Hematopoietic multipotent progenitor cell treated with erythropoietin and hydrocortisone succinate and interleukin-3 and kit ligand, for 17 days (in vitro differentiated cells): ENCODE measurements around the gene TTC33.
"Not testable (repeated sequence)": the region's sequence is repeated elsewhere in the genome, so short reads cannot be mapped to it uniquely, and the experiment has no call there.

ENCODE experiments used
- DNase-seq: peaks from one replicate; pipeline ENCODE4 v3.0.0-alpha.2; 2015; ENCODE audit warnings: low spot score

TTC33 gene

DNA sequence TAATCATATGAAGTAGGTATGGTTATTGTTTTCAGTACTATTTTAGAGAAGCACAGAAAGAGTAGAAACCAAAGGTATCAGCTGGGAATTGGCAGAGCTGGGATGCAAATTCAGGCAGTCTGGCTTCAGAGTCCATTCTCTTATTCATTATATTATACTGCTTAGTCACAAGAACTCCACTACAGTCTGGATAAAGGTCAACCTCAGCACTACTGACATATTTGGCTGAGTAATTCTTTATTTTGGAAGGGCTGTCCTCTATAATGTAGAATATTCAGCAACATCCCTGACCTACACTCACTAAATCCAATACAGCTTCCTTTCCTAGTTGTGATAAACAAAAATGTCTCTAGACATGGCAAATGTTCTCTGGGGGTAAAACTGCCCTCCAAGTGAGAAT, 38.5 kb downstream of the TTC33 start:
- no peak for DNase-seq

DNA sequence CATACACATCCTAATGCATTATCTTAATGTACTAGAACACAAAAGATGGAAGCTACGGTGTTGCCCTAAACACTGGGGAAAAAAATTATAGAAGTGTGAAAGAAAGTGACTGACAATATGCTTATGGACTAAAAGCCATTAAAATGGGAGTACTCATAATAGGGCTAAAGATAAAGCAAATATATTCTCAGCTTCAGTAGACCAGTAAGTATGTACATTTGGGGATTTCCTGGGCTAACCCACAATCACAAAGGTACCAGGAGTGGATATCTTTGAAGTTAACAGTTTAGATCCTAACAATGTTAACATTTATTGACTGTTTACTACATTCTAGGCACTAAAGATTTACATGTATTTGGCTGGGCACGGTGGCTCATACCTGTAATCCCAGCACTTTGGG, 39.2 kb downstream of the TTC33 start:
- DNase-seq: no peak

DNA sequence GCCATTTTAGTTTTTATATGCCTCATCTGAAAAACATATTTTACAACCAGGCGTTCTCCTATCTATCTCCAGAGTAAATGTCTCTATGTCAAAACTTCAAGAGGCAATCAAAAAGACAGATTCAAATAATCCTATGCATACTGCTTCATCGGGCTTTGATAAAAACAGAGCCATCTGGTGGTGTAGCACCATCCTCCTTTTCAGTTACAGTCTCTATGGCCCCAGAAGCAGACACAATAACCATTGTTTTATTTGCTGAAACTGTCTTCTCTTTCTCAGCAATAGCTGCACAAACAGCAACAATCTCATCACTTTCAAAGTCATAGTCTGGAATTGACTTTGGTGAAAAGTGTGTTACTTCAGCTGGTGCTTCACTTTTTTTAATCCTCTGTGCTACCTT, 39.8 kb downstream of the TTC33 start:
- DNase-seq: no peak

DNA sequence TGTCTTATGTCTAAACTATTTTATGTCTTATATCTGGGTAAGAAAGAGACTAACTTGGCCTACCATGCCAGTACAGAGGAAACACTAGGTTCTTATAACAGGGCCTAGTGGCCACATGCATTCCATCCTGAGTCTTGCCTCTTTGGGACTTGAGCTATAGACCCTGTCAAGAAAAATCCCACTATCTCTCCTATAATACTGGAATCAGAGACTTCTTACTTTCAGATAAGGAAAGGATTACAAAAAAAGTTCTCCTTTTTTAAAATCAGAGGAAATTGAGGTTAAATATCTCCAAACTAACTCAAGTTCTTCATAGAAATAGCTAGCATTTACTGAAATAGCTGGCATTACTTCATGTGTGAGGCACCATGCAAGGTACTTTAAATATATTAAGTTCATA, 41.8 kb downstream of the TTC33 start:
- DNase-seq: no peak

DNA sequence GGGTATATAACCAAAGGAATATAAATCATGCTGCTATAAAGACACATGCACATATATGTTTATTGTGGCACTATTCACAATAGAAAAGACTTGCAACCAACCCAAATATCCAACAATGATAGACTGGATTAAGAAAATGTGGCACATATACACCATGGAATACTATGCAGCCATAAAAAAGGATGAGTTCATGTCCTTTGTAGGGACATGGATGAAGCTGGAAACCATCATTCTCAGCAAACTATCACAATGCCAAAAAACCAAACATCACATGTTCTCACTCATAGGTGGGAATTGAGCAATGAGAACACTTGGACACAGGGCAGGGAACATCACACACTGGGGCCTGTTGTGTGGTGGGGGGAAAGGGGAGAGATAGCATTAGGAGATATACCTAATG, 45.2 kb downstream of the TTC33 start:
- not testable (repeated sequence) for DNase-seq

DNA sequence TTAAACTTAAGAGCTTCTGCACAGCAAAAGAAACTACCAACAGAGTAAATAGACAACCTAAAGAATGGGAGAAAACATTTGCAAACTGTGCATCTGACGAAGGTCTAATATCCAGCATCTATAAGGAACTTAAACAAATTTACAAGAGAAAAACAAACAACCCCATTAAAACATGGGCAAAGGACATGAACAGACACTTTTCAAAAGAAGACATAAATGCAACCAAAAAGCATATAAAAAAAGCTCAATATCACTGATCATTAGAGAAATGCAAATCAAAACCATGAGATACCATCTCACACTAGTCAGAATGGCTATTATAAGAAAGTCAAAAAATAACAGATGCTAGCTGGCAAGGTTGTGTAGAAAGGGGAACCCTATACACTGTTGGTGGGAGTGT, 50.3 kb downstream of the TTC33 start:
- not testable (repeated sequence) for DNase-seq

DNA sequence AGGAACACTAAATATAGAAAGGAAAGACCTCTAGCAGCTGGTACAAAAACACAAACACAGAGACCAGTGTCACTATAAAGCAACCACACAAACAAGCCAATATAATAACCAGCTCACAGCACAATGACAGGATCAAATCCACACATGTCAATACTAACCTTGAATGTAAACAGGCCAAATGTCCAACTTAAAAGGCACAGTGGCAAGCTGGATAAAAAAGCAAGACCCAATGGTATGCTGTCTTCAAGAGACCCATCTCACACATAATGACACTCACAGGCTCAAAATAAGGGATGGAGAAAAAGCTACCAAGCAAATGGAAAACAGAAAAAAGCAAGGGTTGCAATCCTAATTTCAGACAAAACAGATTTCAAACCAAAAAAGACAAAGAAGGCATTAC, 53.7 kb downstream of the TTC33 start:
- DNase-seq: not testable (repeated sequence)

DNA sequence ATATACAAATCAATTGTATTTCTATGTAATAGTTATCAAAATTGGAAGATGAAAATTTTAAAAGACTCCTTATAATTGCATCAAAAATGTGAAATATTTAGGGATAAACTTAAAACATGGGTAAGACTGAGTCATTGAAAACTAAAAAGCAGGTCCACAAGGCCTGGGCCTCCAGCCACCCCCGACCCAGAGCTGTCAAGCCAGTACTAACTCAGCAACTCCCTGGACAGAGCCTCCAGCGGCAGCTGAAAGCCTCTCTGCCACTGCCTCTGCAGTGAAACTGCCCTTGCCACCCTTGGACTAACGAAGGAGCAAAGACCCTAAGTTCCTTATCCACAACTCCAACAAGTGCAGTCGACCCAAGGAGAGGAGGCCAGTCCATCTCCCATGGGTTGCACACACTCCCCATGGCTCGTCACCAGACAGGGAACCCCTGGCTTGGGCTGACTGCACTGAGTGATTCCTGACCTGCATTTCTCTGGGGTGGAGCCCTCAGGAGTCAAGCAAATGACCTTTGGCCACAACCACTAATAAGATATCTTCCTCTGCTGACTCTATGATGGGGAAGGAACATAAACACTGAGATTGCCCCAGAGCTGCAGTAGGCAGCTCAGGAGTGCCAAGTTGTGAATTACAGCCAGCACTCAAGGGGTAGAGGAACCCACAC, 55.5 kb downstream of the TTC33 start:
- no peak for DNase-seq

DNA sequence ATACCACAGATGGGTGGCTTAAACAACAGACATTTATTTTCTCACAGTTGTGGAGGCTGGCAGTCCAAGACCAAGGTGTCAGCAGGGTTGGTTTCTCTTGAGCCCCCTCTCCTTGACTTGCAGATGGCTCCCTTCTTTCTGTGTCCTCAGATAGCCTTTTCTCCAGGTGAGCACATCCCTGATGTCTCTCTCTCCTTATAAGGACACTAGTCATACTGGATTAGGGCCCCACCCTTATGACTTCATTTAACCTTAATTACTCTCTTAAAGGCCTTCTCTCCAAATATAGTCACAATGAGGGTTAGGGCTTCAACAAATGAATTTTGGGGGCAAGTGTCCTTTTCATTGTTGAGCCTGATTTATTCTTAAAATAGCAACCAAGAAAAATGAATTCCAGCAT, 61.3 kb downstream of the TTC33 start:
- DNase-seq: no peak

DNA sequence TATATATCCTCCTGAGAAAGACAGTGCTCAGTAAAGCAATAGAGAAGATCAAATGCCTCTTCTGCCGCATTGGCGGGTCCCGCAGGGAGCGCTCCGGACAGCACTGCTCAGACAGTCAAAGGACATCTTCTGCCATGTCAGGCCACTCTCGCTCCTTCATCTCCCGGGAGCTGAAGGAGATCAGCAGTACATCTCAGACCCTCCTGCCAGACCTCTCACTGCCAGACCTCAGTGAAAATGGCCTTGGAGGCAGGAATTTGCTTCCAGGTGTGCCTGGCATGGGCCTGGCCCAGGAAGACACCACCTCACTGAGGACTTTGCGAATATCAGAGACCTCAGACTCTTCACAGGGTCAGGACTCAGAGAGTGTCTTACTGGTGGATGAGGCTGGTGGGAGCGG, 63.9 kb downstream of the TTC33 start:
- no peak for DNase-seq

DNA sequence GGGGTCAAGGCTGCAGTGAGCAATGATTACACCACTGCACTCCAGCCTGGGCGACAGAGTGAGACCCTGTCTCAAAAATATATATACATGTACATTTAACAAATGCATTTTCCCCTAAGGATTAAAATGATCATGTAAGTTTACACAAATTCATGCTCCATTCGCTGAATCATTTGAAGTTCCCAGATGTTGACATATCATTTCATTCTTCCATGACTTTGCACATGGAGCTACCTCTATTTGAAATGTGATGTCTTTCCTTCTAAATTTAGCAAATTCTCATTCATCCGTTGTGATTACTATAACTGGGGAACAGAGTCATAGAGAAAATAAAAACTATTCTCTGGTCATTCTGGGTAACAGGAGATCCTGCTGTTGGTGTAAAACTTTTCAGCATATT, 65.5 kb downstream of the TTC33 start:
- no peak for DNase-seq

DNA sequence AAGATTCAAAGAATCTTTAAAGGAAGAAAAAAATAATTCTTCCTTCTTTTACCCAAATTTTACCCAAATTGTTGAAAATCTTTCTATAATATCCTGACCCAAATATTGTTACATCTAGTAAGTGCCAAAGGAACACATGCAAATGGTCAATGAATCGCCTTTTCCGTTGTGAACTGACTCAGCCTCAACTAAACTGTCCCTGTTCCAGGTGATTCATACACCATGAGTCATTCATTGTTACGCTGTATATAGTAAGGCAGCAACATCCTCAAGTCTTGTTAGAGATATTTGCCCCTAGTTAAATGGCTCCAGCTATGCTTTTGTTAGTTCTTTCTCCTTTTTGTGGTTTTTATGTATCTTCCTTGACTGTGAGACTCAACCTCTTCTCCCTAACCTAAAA, 66.3 kb downstream of the TTC33 start:
- DNase-seq: no peak

DNA sequence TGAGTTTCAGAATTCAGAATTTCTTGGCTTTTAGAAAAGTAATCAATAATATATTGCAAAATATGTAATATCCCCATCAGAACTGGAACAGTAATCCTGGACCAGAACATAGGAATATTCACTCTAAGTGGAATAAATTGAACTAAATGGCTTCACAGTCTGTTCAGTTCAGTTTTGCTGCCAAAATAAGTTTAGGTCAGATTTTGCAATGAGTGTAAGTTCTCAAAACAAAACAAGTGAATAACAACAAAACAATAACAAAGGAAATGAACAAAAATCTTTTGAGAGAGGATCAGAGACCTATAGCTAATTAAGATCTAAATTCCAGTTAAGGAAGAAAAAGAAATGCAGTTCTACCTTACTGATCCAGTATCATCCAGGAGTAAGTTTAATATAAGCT, 66.8 kb downstream of the TTC33 start:
- no peak for DNase-seq

DNA sequence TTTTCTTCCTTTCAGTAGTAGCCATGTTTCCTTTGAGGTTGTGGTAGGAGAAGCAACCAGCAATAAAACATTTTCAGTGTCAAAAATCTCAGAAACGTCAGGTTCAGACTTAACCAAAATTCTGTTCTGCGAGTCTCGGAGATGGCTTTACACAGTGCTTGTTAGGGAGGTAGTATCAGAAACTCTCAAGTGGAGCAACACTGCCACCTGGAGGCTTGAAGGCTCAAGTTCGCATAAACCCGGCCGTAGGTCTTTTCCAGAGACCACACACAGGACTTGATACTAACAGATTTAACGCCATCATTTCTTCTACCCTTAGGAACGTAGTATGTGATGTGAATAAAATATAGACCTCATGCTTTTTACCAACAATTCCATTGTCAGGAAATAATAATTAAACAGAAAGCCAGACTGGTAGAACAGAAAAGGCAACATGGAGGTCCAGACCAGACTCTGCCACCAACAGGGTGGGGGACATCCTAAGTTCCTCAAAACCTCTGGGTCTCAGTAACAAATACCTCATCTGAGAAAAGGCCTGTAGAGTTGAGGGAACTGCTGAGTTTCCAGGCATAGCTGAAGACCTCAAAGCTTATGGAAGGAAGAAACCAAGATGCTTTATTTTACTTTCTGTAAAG, 67.5 kb downstream of the TTC33 start:
- peak; percentile 76 for DNase-seq

DNA sequence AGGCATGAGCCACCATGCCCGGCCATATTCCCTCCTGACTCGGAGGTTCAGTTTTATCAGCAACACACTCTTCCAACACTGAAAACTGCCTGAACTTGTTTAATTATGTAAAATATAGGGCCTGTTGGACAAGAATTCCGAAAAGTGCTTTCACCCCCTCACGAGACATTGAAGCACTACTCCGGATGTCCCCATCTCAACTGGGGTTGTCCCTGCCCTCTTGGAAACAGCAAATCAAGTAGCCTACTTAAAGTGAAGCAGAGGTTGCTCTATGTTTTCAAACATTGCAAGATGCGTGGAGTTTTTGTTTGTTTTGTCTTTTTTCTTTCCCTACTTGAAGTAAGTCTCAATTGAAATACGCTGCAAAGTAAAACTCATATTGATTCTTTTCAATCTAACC, 68.4 kb downstream of the TTC33 start:
- no peak for DNase-seq

DNA sequence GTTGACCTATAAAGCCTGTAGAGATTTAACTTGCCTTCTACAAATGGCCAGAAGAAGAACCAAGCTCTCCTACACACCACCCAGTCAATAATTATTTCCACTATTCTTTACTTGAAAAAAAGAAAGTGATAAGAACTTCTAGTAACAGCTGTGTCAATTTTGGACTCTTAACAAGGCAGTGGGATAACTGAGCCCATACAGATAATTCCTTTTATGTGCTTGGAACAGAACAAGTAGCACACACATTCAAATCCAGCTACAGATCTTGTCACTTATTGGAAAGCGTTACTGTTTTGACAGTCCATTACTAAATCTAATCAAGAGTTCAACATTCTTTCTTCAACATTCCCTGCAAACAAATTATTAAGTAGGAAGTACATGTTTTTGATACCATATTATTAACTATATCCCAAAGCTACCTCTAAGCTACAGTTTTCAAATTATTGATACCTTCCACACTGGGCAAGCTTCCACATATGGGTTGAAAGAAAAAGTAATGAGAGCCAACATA, 69.7 kb downstream of the TTC33 start:
- DNase-seq: no peak

DNA sequence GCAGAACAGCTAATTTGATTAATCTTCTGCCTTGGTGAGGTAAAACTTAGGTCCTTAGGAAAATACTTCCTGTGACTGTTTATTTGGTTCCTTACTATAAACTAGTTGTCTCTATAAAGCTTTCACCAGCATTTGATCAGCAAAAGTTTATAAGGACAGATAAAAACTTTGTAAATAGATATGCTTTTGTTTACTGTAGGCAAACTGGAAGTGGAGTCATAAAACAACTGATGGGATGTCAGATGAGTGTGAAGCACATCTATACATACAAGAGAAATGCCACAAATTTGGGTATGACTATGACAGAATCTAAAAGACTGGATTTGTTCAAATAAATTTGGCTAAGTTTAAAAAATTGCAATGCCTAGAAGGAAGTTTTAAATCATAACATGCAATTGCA, 70.6 kb downstream of the TTC33 start:
- no peak for DNase-seq

DNA sequence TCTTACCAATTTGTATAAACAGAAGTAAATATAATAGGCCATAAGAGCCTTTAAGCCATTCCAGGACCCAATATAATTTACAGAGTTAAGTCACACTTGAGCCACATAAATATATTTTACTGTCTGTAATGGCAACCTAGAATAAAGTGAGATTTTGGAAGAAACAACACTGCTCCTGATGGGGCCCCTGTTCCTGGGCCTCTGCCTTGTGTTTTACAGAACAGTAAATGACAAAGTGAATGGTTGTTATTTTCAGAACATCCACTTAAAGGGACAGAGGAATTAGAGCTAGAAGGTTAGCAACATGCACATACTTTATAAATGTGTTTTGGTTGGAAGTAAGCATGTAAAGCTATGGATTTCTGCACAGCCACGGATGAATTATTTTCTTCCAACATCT, 72.5 kb downstream of the TTC33 start:
- no peak for DNase-seq

DNA sequence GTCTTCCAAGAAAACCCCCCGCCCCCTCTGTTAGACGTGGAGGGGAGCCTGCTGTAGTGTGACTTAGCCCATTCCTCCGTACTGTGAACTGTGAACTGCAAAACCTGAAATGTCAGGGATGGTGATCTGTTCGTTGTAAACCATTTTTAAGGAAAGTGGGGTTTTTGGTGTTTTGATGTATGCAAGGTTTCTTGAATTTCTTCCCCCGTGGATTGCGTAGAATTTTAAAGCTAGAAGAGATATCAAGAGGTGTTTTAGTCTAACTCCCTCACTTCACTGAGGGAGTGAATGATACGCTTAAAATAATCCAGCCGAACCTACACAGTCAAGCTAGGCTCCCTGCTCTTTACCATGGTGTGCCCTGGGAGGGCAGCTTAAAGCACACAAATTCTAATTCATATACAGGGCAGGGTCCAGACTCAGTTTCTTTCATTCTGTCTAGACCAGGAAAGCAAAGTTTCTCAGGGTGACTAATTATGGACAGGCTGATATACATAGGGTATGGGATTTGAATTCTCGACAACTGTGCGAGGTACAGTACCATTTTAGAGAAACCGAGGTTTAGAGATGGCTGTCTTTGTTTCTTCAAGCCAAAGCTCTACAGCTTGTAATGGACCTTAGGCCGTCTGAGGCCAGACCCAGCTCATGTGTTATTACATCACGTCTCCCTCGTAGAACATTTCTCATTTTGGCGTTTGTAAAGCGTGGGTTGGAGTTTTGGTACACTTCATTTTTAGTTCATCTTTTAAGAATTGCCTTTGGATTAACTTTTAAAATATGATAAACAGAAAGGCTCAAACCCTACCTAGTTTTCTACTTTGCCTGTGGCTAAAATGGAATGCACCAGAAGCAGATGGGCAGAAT, 73.4 kb downstream of the TTC33 start:
- DNase-seq: no peak

DNA sequence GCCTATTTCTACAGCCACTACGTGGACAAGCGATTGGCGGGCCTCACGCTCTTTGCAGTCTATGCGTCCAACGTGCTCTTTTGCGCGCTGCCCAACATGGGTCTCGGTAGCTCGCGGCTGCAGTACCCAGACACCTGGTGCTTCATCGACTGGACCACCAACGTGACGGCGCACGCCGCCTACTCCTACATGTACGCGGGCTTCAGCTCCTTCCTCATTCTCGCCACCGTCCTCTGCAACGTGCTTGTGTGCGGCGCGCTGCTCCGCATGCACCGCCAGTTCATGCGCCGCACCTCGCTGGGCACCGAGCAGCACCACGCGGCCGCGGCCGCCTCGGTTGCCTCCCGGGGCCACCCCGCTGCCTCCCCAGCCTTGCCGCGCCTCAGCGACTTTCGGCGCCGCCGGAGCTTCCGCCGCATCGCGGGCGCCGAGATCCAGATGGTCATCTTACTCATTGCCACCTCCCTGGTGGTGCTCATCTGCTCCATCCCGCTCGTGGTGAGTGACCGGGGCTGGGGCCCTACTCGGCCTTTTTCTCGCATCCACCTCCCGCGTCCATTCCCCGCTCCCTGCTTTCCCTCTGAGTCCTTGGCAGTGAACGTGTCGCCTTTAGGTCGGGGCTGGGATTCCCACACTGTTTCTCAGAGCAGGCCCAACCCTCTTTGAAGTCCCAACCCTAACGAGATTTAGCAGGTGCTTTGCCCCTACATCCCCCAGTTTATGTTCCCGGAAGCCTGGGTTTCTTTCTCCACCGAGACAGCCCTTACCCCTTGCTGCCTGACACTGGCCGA, 74.2 kb downstream of the TTC33 start:
- no peak for DNase-seq

DNA sequence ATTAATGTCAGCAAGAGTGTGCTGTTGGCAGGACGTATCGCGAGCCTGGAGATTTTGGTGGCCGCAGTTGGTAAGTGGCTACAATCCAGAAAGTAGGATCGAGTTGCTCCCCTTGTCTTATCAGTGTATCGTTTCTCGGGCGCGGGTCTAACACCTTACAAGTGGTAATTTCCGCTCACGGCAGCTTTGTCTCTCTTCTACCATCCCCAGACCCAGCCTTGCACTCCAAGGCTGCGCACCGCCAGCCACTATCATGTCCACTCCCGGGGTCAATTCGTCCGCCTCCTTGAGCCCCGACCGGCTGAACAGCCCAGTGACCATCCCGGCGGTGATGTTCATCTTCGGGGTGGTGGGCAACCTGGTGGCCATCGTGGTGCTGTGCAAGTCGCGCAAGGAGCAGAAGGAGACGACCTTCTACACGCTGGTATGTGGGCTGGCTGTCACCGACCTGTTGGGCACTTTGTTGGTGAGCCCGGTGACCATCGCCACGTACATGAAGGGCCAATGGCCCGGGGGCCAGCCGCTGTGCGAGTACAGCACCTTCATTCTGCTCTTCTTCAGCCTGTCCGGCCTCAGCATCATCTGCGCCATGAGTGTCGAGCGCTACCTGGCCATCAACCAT, 74.9 kb downstream of the TTC33 start:
- DNase-seq: no peak
